Measurements from ENCODE around the gene PICALM. TPM values are rescaled to one million over a fixed set of nuclear protein-coding genes. Genes with fewer than 3 reads are reported as not detected.
"Not testable (repeated sequence)": the region's sequence is repeated elsewhere in the genome, so short reads cannot be mapped to it uniquely, and the experiment has no call there.

The PICALM gene
- total RNA-seq, 1 donor from 2014 or later: 111 TPM

DNA sequence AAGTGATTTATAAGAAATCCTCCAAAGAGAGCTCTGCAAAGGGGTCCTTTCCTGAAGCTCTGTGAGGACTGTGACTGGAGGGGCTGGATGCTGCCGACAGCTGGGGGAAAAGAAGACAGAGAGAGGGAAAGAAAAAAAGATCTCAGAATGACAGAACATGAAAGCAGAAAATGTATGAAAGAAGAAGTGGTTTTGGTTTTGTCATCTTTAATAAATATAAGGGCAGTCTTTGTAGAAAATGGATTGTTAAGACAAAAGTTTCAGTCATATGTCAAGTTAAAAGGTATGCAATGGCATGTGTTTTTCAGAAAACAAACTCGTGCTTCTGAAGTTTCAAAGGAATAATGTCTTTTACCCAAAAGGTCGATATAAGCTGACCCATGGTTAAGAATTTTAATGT is 108.2 kb downstream of the PICALM start:
- peak overlapping the region; percentile 10 for H3K27ac Mint-ChIP-seq (ENCODE audit: unreplicated experiment)
- H3K36me3 Mint-ChIP-seq (ENCODE audit: low read depth): peaks cover 11% of the 10 kb centered on the region

DNA sequence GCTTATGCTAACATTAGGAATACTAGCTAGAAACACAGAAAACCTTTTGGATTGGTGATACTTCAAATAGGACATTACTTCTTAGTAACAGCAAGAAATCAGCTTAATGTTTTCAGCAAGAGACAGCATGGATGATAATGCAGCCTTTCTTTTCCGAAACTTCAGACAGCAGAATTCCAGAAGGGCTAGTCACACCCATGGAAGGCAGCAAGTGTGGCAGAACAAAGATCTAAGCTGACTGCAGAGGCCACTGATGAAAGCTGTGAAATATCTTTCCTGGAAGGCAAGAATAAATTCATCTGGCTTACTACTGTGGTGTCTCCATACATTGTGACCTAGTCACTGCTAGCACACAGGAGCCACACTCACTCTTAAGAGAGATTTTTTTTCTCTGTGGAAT is 113.4 kb downstream of the PICALM start:
- peak overlapping the region; percentile 3 for H3K4me3 Mint-ChIP-seq
- H3K27me3 Mint-ChIP-seq (ENCODE audit: low read depth): no peaks in the 10 kb centered on the region
- H3K9me3 Mint-ChIP-seq: peaks cover 3% of the 10 kb centered on the region
- H3K27ac Mint-ChIP-seq (ENCODE audit: unreplicated experiment): peak overlapping the region; percentile 24
- H3K4me1 Mint-ChIP-seq: peaks cover 43% of the 10 kb centered on the region
- peaks cover 23% of the 10 kb centered on the region for H3K36me3 Mint-ChIP-seq (ENCODE audit: low read depth)
- TF ChIP-seq, protein P1, sequence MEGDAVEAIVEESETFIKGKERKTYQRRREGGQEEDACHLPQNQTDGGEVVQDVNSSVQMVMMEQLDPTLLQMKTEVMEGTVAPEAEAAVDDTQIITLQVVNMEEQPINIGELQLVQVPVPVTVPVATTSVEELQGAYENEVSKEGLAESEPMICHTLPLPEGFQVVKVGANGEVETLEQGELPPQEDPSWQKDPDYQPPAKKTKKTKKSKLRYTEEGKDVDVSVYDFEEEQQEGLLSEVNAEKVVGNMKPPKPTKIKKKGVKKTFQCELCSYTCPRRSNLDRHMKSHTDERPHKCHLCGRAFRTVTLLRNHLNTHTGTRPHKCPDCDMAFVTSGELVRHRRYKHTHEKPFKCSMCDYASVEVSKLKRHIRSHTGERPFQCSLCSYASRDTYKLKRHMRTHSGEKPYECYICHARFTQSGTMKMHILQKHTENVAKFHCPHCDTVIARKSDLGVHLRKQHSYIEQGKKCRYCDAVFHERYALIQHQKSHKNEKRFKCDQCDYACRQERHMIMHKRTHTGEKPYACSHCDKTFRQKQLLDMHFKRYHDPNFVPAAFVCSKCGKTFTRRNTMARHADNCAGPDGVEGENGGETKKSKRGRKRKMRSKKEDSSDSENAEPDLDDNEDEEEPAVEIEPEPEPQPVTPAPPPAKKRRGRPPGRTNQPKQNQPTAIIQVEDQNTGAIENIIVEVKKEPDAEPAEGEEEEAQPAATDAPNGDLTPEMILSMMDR (conservative IDR thresholded peaks at IDR 0.05): no peak
- no peak for DNase-seq (ENCODE audit: low read depth, low spot score)

More for the DNA sequence above, 108.2 kb downstream of the PICALM start:
- Mint-ChIP-seq H3K4me3 (peak overlapping the region; percentile 56), H3K27me3 (ENCODE audit: low read depth) (no peaks in the 10 kb centered on the region), H3K9me3 (no peaks in the 10 kb centered on the region), H3K4me1 (peaks cover 54% of the 10 kb centered on the region)
- DNase-seq (ENCODE audit: low read depth, low spot score): no peak
- TF ChIP-seq, protein P1 (conservative IDR thresholded peaks at IDR 0.05): no peak

DNA sequence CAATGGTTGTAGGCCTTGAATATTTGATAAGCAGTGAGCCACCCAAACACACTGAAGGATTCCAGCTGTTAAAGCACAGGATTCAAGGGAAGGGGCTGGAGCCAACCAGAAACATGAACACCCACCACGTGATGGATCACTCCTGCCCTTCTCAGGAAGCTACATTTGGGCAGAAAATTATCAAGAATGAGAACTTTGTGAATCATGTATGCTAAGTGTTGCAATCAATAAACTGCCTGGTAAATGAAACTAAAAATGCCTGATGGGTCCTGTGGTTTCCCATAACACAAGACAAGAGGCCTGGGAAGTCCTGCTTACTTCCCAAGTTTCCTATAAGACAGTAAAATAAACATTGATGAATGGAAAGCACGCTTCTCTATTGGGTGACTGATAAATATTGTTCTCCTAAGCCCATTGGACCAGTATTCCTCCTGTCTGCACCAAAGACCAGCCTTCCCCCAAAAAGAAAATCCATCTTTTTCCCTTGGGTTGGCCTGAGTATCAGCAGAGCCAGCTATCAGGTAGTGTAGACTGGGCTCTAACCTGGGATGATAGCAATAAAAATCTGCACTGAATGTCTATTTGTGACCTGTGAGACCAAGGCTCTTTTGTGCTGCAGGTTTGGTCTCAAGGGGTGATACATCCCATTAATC is 115.3 kb downstream of the PICALM start:
- Mint-ChIP-seq H3K9me3 (peaks cover 3% of the 10 kb centered on the region), H3K27ac (ENCODE audit: unreplicated experiment) (no peak overlapping the region), H3K4me3 (no peak overlapping the region), H3K4me1 (peaks cover 39% of the 10 kb centered on the region), H3K36me3 (ENCODE audit: low read depth) (peaks cover 23% of the 10 kb centered on the region), H3K27me3 (ENCODE audit: low read depth) (no peaks in the 10 kb centered on the region)
- no peak for DNase-seq (ENCODE audit: low read depth, low spot score)
- TF ChIP-seq, protein P1 (conservative IDR thresholded peaks at IDR 0.05): no peak

DNA sequence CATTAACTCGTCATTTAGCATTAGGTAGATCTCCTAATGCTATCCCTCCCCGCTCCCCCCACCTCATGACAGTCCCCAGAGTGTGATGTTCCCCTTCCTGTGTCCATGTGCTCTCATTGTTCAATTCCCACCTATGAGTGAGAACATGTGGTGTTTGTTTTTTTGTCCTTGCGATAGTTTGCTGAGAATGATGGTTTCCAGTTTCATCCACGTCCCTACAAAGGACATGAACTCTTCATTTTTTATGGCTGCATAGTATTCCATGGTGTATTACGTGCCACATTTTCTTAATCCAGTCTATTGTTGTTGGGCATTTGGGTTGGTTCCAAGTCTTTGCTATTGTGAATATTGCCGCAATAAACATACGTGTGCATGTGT is 116.8 kb downstream of the PICALM start:
- H3K4me1 Mint-ChIP-seq: peaks cover 47% of the 10 kb centered on the region
- not testable (repeated sequence) for H3K9me3 Mint-ChIP-seq; H3K4me3 Mint-ChIP-seq; H3K27me3 Mint-ChIP-seq (ENCODE audit: low read depth); DNase-seq (ENCODE audit: low read depth, low spot score); H3K27ac Mint-ChIP-seq (ENCODE audit: unreplicated experiment)
- H3K36me3 Mint-ChIP-seq (ENCODE audit: low read depth): peaks cover 20% of the 10 kb centered on the region

DNA sequence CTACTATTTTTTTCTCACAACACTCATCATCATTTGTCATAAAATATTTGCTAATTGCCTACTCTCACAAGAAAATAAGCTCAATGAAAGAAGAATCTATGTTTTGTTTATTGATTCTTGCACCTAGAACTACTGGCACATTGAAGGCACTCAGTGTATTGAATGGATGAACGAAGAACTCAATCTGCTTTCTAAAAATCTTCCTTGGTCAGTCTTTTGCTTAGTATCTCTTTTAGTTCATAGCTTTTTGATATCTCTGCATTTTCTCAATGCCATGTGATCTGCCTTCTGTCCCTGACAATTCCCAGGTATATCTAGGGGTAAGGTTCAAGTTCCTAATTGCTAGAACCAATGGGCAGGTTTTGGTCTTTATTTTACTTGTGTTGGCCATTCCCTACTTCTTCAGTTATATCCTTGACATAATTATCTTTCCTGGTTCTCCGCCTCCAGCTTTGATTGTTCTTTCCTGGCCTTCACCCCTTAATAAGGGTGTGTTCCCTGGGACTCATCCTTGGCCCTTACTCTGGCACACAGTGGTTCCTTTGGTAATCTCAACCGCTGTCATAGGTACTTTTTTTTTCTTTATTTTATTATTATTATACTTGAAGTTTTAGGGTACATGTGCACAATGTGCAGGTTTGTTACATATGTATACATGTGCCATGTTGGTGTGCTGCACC is 117.3 kb downstream of the PICALM start:
- Mint-ChIP-seq H3K27ac (ENCODE audit: unreplicated experiment) (no peak overlapping the region), H3K4me1 (peaks cover 52% of the 10 kb centered on the region), H3K27me3 (ENCODE audit: low read depth) (no peaks in the 10 kb centered on the region), H3K9me3 (peaks cover 3% of the 10 kb centered on the region), H3K36me3 (ENCODE audit: low read depth) (peaks cover 20% of the 10 kb centered on the region), H3K4me3 (no peak overlapping the region)
- DNase-seq (ENCODE audit: low read depth, low spot score): no peak
- TF ChIP-seq, protein P1 (conservative IDR thresholded peaks at IDR 0.05): no peak

DNA sequence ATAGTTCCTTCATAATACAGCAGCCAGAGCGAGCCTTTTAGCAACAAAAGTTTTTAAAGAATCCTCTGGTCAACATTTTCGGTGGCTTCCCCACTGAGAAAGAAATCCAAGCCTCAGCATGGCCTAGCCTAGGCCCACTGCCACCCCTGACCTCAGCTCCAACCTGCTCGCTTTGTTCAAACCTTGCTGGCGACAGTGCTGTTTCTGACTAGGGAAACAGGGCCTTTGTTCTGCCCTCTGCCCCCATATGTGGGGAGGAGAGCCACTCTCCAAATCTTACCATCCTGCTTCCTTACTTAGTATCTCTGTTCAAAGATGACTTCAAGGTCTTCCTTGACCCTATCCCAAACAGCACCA is 117.9 kb downstream of the PICALM start:
- Mint-ChIP-seq H3K27ac (ENCODE audit: unreplicated experiment) (no peak overlapping the region), H3K27me3 (ENCODE audit: low read depth) (no peaks in the 10 kb centered on the region), H3K36me3 (ENCODE audit: low read depth) (peaks cover 16% of the 10 kb centered on the region), H3K9me3 (peaks cover 3% of the 10 kb centered on the region), H3K4me1 (peaks cover 53% of the 10 kb centered on the region), H3K4me3 (no peak overlapping the region)
- no peak for DNase-seq (ENCODE audit: low read depth, low spot score)
- TF ChIP-seq, protein P1 (conservative IDR thresholded peaks at IDR 0.05): no peak
